HG02943 (cell line): ENCODE data around the gene ALG2.

Experiments
- ATAC-seq: cut with Tn5 transposase; IDR thresholded peaks from one replicate; pipeline ENCODE4 v1.9.1; 2021; ENCODE audit warnings: mild to moderate bottlenecking, low read depth, moderate library complexity; ENCODE audit not compliant: unreplicated experiment

ALG2 gene

DNA sequence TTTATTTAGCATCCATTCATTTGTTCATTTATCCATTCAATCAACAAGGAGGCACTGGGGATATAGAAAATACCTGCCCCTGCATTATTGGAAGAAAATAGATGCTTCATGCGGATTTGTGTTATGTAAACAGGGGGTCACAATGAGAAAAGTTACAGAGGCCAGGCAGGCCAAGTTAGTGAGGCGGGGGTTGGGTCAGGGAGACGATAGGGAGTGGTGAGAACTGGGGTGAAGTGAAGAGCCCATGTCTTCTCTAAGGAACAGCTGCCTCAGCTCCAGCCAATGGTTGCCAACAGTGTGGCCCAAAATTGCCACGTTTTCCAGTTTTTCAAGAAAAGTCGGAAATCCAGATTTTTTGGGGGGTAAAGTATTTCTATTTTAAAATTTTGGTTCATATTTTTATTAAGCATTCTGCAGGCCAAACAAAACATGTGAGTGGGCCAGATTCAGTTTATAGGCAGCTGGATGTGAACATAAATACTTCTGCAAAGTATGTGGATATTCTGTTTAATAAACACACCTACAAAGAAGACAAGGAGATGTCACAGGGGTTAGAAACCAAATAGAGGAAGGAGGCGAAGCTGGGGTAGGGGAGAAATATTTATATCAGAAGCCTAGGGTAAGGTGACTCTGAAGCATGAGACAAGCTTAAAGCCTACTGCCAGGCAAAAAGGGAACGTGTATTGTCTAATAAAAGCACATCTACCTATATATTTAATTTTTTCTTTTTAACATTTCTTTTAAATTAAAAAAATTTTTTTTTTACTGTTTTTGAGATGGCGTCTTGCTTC is 44.0 kb downstream of the ALG2 start:
- ATAC-seq: no peak

DNA sequence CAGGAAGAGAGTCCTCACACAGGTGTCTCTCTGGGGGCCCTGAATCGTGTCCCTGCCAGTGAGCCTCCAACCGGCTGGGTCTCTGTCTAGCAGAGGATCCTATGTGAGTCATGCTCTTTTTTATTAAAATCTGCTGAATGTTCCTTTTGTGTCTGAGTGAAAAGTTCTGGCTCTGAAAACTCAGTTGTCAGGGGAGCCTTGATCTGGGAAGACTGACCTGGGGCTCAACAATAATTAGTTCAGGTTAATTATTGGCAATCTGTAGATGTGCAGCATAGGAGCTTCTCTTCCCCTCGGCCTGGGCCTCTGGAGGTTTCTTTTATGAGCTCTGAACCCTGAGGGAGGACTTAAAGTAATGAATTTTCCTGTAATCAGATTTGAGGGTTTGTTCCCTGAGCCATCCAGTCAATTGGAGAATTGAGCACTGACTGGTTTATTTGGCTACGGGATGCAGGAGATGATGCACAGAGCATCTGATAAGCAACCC is 45.2 kb downstream of the ALG2 start:
- ATAC-seq: no peak

DNA sequence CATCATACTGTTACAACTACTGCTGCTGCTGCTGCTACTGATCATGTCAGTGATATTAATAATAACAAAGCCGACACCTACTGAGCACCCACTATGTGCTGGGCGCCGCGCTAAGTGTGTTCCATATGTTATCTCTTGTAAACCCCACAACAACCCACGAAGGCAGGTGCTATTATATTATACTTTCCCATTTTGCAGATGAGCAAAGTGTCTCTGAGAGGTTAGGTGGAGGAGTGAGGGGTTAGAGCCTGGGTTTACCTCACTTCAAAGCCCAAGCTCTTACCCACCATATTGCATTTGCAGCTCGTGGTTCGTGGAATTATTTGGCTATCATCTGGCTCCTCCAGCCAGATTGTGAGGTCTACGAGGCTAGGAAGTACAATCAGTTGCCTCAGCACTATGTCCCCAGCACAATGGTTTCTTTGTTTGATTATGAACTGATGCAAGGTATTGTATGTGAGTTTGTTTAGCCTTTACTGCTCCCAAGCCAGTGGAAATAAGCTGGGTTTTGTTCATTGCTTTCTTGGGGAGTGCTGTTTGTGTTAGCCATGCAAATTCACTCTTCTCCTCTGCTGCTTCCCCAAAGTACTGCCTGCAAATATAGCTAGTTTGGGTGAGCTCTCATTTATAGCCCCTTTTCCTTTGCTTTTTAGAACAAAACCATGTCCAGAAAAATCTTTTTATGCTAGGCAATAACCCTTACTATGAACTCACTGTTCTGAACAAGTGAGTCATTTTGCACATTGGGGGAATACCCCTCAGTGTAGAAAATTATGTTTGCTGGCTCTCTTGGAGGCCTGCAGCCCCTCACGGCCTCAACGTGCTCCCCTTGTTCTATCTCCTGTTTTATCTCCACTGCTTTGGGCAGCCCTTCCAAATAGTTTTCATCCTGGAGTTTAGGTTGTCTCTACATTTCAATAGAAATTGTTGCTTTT is 47.9 kb downstream of the ALG2 start:
- no peak for ATAC-seq

DNA sequence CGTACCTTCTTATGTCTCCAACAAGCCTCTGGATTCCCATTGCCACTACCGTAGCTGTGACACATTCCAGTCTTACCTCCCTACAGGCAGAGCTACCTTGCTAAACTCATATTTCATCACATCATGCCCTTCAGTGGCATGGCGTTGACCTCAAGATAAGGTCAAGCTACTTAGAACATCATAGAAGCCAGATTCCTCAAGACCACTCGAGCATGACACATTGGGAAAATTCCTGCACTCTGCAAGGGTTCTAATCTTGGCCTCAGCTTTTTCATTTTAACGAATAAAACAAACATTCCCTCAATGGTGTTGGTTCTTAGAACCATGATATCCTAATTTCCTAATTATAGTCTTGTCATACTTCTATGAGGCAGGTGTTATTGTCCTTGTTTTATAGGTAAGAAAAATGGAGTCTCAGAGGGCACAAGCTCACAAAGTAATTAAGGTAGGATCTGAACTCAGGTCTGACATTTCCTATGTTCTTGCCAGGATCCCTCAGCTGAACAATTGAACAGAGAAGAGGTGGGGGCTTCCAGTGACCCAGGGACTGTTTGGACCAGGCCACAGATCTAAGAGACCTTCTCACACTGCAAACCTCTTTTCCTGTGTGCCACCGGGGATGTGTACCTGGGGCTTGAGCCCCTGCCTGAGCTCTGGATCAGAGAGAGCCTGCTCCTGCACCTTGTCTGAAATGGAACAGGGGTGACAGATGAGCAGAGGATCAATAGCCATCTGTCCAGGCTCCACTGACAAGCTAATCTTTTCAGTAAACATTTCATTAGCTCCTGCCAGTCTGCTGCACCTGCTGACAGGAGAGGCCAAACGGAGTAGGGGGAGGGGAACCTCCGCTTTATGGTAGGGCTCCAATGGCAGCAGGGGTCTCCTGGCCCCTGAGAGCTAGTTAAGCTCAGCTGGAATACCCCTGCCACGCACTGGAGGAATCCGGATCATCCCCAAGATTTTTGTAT is 49.3 kb downstream of the ALG2 start:
- no peak for ATAC-seq

DNA sequence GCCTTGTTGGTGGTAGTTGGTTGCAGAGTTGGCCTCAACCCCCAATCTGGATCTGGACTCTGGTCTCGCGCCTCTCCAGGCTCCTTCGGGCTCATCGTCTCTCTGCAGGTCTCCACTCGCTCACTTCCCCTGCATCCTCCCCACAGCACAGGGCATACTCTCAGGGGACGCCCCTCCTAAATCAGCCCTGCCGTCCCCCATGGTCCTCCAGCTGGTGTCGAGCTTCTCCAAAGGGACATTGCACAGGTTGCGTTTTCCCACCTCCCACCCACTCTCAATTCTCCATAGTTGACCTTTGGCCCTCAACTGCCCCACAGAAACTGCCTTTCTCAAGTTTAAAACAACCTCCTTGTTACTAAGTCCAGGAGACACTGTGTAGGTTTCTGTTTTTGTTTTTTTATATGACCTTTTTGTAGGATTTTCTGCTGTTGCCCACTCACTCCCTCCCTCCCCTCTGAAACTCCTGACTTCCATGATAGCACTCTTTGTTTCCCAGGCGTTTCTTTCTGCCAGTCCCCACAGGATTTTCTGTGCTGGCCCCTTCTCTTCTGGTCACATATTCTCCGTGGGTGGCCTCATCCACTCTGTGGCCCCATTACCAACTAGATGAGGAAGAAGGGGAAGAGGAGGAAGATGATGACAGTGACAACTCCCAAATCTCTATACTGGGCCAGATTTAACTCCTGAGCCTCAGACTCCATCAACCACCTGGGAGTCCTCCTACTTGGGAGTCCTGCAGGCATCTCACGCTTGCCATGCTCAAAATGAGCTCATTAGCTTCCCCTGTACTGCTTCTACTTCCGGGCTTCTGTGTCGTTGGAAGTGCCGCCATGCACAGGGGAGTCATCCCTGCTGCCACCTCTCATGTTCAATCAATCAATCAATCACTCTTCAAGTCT is 50.3 kb downstream of the ALG2 start:
- ATAC-seq: no peak

DNA sequence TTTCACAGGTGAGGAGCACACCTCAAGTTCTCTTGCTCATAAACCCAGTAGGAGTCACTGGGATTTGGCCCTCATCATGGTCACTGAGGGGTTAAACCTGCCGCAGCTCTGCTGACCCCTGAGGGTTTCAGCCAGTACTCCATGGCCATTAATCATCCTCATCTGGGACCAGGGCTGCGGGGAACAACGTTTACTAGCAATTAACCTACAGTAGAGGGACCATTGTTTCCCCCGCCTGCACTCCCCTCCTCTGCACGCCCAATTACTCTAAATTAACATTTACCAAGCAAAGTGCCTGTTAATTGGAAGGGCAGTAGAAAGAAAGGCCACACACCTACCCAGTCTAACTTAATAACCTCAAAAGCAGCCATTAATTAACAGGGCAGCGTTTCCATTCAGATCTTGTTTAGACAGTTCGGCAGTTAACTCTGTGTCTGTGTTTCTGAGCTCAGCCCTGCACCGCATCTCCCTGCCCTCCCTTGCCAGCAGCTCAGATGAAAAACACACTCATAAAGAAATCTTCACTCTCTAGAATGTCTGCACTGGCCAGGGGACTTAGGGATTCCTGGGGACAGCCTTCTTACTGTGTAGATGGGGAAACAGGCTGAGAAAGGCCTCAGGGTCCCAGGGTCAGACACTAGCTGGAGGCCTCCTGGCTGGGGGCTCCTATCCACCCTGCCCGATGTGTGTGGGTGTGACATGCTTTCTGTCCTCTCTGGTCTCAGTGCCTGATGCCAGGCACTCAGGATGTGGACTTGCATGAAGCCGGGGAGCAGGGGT is 51.6 kb downstream of the ALG2 start:
- no peak for ATAC-seq

DNA sequence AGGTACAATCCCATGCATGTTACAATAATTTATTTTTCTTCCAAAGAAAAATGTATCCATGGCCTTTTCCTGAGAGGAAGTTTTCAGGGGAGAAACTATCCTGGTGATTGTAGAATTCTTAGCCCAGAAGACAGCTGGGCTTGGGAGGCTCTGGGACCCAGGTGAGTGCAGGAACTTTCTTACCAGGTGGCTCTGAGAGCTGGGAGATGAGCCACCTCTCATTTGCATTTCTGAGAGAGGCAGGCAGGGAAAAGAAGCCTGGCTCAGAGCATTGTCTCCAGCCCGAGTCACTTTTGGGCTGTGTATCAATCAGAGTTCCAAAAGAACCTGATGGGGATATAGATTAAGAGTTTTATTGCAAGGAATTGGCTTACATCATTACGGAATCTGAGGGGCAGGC is 52.7 kb downstream of the ALG2 start:
- no peak for ATAC-seq

DNA sequence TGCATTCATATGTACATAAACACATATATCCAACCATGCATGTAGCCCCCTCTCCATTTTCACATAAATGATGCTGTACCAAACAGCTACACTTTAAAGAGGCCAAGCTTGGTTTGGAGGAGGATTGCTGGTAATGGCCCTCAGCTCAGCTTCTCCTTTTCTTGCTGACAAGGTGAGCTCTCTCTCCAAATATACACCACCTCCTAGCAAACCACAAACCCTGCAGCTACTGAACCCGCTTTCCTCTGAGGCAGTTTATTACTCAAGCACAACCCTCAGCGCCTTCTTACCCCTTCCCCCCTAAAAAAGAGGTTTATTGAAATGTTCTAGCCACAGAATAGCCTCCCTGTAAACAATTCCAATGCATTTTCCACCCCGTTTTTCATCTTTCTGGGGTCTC is 54.0 kb downstream of the ALG2 start:
- no peak for ATAC-seq

DNA sequence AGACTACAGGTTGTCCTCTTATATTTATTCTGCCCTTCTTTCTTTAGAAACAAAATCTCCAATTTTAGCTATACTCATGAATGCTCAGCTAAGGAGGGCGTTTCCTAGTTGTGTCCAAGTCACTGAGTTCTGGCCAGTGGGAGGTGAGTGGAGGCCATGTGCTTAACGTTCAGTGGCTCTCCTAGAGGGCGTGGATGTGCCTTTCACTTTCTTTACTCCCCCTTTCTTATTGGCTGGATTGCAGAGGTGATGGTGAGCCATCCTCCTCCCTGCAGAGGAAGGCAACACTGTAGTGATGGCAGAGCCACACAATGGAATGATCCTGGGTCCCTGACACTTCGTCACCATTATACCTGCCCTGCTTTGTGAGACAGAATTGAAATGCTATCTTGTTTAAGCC is 54.6 kb downstream of the ALG2 start:
- no peak for ATAC-seq
